ENCODE data around the gene RPS19. TPM values are rescaled to one million over a fixed set of nuclear protein-coding genes. Genes with fewer than 3 reads are reported as not detected.
"Not testable (repeated sequence)": the region's sequence is repeated elsewhere in the genome, so short reads cannot be mapped to it uniquely, and the experiment has no call there.

RPS19 gene
- total RNA-seq, 1 experiment from 2014 or later = 2,894 TPM

DNA sequence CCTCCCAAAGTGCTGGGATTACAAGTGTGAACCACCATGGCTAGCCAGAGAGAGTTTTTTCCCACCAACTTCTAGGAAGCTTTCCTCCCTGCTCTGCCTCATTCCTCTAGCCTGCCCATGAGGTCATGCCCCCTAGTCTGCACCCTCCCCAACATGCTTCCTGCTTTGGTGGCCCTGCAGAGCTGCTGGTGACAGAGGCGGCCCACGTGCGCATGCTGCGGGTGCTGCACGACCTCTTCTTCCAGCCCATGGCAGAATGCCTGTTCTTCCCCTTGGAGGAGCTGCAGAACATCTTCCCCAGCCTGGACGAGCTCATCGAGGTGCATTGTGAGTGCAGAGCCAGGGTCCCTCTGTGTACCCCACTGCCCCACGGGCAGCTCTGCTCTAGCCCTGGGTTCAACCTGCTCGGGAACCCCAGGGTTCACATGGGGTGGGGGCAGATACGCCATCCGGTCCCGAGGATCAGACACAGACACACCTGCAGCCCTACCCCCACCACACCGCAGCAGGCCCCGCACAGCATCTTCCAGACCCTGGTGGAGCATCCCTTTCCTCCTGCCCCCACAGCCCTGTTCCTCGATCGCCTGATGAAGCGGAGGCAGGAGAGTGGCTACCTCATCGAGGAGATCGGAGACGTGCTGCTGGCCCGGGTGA is 41.8 kb downstream of the RPS19 start:
- no peak for DNase-seq (ENCODE audit: low read depth)

DNA sequence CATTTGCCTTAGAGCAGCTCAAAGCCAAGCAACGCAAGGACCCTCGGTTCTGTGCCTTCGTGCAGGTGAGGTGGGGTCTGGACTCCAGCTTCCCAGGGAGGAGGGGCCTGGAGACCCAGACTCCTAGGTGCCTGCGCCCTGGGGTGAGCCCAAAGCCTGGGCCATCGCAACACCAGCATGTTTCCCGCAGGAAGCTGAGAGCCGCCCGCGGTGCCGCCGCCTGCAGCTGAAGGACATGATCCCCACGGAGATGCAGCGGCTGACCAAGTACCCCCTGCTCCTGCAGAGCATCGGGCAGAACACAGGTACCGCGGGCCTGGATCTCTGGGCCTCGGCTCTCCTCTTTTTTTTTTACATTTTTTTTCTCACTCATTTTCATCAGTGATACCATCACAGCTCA is 42.5 kb downstream of the RPS19 start:
- DNase-seq (ENCODE audit: low read depth) = no peak

DNA sequence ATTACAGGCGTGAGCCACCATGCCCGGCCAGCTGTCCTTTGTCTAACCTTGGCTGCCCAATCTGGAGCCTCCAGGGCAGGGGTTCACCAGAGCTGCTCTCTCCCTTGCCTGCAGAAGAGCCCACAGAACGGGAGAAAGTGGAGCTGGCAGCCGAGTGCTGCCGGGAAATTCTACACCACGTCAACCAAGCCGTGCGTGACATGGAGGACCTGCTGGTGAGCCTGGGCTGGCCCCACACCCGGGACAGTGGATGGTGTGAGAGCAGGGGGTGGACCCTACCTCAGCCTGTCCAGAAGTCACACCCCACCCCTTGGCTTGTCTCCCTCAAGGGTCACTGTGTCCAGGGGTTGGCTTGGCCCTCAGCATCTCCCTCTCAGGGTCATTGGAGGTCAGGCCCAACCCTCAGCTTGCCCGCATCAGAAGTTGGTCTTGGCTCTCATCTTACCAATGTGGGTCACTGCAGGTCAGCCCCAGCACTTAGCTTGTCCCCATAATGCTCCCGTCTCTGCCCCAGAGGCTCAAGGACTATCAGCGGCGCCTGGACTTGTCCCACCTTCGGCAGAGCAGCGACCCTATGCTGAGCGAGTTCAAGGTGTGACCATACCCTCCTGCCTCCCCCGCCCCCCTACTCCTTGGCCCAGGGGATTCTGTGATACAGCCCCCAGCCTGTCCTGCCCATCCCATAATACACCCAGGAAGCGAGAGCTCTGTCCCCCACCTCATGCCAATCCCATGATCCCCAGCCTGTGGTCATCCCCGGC is 43.3 kb downstream of the RPS19 start:
- DNase-seq (ENCODE audit: low read depth) = no peak

DNA sequence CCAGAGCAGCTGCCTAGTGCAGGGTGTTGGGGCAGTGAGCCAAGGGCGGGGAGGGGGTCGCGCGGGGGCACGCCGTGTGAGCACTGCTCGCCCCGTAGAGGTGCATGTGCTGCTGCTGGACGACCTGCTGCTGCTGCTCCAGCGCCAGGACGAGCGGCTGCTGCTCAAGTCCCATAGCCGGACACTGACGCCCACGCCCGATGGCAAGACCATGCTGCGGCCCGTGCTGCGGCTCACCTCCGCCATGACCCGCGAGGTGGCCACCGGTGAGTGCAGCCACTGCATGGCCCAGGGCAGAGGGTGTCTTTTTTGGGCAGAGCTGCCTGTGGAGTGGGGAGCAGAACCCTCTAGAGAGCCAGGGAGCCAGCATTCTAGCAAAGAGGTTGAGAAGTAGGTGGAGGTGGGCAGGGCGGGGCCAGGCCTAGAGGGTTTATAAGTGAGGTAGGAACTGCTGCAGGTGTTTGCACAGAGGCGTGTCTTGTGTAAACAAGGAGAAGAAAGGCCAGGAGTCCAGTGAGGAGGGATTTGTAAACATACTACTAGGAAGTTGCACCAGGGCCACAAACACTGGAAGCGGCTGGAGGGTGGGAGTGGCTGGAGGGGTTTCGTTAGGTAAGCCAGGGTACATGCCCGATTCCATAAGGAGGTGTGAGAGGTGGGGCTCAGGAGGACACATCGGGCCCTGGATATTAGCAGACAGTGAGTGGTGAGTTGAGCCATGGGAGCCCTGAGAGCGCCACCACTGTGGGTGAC is 44.2 kb downstream of the RPS19 start:
- no peak for DNase-seq (ENCODE audit: low read depth)

DNA sequence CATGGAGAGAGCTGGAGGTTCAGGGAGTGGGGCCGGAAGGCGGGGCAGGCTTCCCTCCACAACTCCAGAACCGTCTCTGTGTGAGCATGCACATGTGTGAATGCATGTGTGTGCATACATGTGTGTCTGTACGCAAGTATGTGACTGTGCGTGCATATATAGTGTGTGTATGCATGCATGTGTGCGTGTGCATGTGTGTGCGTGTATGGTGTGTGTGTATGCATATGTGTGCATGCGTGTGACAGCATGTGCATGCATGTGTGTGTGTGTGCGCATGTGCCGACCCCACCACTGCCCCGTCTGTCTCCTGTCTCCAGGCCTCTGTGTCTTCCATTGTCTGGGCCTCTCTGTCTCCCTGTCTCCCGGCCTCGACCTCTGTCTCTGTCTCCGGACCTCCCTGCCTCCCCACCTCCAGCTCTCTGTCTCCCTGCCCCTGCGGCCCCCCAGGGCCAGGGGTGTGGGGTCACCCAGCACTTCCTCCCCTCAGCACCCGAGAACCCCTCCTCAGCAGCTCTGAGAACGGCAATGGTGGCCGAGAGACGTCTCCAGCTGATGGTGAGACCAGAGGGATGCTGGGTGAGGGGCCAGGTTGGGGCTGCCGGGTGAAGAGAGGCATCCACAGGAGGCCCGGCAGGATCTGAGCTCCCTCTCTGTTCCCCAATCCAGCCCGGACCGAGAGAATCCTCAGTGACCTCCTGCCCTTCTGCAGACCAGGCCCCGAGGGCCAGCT is 45.4 kb downstream of the RPS19 start:
- no peak for DNase-seq (ENCODE audit: low read depth)

DNA sequence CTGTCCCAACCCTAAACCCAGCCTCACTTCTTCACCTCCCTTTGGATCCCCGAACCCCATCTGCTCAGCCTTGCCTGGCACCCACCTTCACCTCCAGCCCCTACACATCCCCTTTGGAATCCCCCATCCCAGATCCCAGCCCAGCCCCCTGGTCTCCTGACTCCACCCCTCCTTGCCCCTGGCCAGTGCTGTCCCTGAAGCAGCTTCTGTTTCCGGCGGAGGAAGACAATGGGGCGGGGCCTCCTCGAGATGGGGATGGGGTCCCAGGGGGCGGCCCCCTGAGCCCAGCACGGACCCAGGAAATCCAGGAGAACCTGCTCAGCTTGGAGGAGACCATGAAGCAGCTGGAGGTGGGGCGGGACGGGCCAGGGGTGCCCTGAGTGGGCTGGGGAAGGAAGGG is 46.2 kb downstream of the RPS19 start:
- no peak for DNase-seq (ENCODE audit: low read depth)

DNA sequence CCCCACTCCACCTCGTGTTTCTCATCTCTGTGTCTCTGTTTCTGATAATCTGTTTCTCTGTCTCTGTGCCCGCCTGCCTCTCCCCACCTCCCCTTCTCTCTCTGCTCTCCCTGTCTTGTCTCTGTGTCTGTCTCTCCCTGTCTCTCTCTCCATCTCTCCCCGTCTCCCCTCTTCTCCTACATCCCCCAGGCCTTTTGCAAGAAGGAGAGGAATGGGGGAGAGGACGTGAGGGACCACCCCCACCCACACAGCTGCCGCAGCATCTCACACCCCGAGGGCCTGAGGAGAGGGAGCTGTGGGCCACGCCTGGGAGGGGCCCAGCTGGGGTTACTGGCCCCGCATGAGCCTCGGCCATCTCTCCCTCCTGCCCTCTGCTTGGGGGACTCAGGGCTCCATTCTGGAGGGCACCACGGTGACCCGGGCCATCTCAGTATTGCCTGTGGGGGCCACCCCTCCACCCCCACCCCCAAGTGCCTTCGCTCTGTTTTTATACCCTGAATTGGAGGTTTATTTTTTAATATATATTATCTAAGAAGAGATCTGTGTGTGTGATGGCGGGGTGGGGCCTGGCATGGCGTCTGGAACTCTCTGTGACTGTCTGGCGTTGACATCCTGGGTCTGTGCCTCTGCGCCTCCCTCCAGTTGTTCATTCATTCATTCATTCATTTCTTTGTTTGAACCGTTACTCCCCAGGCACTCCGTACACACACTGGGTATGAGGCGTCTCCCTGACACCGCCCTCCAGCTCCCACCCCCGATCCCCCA is 47.0 kb downstream of the RPS19 start:
- no peak for DNase-seq (ENCODE audit: low read depth)

DNA sequence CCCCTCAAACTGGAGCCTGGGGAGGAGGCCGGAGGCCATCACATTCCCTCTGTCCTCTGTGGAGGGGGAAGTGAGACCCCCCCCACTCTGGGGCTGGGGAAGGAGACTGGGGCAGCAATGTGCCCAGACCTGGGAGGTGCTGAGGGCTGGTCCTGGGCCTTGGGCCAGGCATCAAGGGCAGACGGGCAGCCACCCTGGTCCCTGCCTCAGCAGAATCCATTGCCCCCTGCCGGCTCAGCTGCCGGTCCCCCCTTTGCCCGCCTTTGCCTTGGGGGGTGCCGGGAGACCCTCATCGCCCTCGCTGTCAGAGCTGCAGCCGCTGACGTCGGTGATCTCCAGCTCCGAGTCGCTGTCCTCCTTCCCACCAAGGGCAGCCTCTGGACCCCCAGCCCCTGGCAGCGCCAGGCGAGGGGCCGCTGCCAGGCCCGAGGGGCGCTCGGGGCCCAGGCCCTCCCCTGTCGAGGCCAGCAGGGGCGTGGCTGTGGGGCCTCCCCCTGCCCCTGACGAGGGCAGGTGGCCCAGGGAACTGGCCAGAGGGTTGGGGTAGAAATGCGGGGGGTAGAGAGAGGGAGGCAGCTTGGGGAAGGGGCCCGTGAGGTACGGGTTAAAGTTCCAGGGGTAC is 48.0 kb downstream of the RPS19 start:
- DNase-seq (ENCODE audit: low read depth) = no peak

DNA sequence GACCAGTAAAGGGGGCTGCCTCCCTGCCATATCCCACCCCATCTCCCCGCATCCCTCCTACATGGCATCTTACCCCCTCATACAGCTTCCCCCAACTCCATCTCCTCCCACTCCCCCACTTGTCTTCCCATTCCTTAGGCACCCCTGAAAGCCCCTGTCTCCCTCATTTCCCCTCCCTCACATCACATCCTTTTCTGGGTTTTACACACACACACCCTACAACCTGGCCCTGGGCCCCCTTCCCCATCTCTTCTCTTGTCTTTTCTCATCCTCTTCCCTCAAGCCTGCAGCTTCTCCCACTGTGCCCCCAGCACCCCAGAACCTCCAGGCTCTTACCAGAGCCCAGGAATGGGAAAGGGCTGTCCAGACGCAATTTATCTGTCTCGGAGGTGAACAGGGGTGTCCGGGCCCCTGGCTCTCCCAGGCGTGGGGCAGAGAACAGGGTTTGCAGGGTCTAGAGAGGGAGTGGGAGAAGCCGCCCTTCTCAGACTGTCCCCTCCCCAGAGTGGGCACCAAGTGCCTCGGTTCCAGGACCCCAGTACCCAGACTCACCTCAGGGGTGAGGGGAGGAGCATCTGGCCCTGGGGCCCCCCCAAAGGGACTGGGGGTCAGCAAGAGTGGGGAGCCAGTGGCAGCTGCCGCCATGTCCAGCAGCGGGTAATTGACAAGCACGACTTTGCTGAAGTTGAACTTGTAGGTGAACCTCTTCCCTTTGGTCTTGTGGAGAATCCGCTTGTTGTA is 48.8 kb downstream of the RPS19 start:
- no peak for DNase-seq (ENCODE audit: low read depth)

DNA sequence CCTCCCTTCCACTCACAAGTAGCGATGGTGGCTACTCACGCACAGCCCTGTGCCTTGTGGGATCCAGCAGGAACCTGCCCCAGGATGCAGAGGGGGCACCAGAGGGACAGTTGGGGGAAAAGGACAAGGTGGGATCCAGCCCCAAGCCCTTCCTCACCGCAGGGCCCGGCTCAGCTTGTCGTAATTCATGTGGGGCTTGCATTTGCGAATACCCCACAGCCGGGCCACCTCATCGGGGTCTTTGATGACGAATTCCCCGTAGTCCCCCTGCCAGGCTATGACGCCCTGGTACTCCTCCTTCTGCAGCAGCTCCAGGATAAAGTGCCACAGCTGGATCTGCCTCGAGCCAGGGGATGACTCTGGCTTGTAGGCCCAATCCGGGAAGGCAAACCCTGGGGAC is 49.7 kb downstream of the RPS19 start:
- no peak for DNase-seq (ENCODE audit: low read depth)

DNA sequence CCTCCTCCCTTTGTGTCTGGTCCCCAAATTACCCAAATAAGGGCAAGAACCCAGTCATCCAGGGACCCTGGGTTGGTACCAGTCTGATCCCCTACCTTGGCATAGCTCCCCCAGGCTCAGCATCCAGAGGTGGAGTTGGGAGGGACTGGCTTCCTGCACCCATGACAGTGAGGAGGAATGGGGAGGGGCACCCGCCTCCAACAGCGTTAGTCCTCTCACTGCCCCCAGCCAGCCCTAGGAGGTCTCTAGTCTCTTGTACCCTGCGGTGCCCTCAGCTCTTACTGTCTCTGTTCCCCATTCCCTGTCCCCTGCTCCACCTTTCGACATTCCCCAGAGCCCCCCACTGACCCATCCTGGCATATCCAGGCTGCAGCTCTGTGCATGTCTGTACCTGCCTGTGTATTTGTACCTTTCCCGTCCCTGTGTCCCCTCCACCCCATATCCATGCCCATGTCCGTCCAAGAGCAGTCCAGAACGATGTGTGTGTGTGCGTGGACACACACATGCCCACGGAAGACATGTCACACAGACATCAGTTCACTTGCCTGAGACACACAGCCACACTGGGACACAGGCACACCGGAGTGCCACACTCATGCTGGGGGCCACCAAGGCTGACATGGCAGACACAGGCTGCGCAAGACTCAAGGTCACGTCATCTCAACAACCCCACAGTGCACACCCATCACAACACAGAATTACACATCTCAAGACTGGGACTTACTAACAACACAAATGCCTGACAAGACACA is 50.4 kb downstream of the RPS19 start:
- no peak for DNase-seq (ENCODE audit: low read depth)

DNA sequence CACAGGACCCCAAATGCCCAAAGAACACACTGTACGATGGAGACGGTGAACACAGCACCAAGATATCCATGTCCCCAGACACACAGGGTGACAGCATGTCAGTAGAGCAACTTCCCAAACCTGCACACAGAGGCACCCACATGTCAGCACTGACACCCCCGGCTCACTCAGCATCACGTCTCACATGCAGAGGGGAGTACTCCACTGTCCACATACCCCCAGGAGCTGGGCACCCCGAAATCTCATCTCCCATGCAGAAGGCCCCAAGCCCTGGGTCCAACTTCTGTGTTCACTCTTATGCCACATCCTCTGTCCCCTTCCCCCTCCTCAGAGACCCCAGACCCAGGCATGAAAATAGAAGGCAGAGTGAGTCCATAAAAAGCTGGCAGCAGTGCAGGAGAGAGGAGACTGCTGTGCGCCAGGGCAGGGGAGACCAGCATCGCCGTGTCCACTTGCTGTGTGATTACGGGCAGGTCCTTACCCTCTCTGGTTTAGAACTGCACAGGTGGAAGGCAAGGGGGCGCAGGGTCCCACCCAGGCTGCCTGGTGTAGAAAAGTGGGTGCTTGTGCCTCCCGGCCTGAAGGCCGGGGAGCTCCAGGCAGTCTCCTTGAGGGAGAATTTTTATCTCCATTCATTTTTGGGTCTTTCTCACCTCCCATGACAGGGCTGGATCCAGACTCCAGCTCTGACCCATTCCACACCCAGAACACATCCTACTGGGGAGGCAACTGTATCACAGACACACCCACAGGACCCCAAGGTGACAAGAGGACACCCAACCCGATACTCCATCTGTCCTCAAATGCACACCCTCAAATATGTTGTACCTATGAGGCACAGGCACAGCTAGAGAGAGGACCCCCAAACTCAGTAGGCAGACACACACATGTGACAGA is 51.2 kb downstream of the RPS19 start:
- DNase-seq (ENCODE audit: low read depth) = no peak

DNA sequence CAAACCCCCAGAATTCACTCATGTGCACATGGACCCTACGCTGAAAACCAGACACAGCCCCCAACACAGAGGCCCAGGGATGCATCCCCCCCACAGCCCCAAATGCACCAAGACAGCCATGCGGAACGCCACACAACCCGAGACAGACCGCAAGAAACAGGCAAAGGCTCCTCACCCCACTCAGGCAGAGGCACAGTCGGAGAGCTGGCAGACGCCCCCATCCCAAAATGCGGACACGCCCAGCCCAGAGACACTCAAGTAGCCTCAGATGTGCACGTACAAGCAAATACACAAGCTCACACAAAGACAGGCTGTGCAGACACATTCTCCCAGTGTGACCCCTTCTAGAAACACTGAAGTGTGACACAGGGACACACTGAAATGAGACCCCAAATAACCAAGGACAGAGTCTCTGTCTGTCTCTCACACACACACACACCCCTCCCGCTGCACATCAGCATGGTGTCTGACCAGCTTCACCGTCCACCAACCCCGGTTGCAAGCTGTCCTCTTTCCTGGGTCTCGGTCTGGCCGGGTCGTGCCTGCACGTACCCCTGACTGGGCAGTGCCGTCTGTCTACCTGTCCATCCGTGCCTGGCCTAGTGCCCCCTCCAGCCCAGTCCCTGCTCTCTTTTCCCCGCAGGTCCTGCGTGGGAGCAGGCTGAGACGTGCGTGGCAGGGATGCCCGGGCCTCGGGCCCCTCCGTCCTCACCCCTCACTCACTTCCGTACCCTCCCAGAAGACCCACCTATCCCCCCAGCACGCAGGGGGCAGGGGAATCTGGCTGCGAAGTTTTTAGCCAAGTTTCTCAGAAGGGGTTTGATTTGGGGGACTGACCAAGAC is 52.1 kb downstream of the RPS19 start:
- no peak for DNase-seq (ENCODE audit: low read depth)

DNA sequence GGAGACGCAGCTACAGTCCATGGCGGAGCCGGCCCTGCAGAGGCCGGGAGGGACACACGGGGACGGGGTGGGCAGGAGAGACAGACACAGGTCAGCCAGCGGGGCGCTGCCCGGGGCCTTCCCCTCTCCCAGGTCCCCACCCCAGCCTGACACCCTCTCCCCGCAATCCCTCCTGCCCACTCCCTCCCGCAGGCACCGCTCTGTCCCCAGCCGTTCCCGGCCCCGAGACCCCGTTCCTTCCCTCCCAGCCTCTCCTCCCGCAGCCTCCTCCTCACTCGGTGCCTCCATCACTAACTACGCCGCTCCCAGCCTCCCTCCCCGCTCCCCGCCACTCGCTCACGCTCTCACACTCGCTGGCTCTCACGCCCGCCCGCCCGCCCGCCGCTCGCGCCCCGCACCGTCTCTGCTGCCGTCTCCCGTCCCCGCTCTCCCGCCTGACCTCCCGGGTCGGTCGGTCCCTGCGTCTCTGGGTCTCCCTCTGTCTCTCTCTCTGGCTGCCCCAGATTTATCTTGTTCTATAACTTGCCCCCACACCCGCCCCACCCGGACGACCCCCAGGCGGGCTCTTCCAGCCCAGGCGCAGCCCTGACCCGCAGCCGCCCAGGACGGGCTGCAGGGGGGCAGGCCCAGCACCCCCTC is 53.0 kb downstream of the RPS19 start:
- no peak for DNase-seq (ENCODE audit: low read depth)

DNA sequence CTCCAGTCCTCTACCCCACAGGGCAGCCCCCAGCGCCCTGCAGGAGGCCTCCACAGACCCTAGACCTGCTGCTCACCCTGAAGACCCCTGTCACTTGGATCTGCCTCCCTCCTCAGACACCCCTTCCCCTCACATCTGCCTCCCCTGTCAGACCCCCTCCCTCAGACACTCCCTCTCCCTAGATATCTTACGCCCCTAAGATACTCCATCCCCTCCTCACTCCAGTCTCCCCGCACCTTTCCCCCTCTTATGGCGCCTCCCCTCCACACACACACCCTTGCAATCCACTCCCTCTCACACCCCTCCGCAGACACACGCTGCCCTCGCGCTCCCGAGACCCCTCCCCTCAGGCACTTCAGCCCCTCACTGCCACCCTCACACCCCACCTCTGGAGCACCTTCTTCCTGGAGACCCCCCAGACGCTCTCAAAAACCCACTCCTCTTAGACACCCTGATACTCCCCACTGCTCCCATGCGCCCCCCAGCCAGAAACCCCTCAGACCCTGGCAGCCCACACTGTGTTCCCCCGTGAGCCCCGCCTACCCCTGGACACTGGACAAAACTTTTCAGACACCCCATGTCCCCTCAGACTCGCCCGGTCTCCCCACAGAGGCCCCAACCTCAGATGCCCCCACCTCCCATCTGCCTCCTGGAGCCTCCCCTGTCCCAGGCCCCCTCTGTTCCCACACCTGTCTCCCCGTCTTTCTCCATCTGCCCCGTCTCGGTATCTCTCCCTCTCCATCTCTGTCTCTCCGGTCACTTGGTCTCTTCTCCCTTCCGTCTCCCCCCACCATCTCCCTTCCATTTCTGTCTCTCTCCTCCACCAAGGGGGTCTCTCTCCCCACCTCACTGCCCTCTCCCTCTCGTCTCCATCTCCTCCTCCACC is 53.7 kb downstream of the RPS19 start:
- DNase-seq (ENCODE audit: low read depth) = no peak

DNA sequence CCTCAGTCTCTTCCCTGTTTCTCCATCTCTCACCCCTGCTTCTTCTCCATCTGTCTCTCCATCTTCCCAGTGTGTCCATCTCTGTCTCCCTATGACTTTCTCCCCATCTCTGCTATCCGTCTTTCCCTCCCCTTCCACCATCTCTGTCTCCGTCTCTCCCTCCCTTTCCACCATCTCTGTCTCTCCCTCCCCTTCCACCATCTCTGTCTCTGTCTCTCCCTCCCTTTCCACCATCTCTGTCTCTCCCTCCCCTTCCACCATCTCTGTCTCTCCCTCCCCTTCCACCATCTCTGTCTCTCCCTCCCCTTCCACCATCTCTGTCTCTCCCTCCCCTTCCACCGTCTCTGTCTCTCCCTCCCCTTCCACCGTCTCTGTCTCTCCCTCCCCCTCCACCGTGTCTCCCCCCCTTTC is 54.4 kb downstream of the RPS19 start:
- not testable (repeated sequence) for DNase-seq (ENCODE audit: low read depth)
